ENCODE measurements around the gene FEN1.

FEN1 gene

GRCh38 chr11:61820174-61820573, 27.5 kb downstream of the FEN1 start:
- DNase-seq: no peak

GRCh38 chr11:61826930-61827570, 34.3 kb downstream of the FEN1 start:
- no peak for DNase-seq

- peak in 3 of 5 experiments; percentile 29 to 91 (median 44) for DNase-seq
These were observed 35.1 kb downstream of the FEN1 start, which contains the start of gene FADS2 for GRCh38 chr11:61827571-61828378. FADS2 (plus strand) TSS chr11:61828300; CDS start chr11:61828391, 91 bp downstream.

- DNase-seq: no peak
These were observed 35.6 kb downstream of the FEN1 start for GRCh38 chr11:61828379-61828628.

- peak in 1 of 5 experiments; percentile 64 for DNase-seq
These were observed 36.1 kb downstream of the FEN1 start for GRCh38 chr11:61828629-61829407.

GRCh38 chr11:61829806-61830205, 37.1 kb downstream of the FEN1 start:
- no peak for DNase-seq

- DNase-seq: peak in 1 of 5 experiments; percentile 21
These were observed 37.8 kb downstream of the FEN1 start for GRCh38 chr11:61830237-61831105.

GRCh38 chr11:61832207-61832606, 39.5 kb downstream of the FEN1 start:
- DNase-seq: no peak

GRCh38 chr11:61832754-61833153, 40.0 kb downstream of the FEN1 start:
- no peak for DNase-seq

- peak in 1 of 5 experiments; percentile 16 for DNase-seq
These were observed 40.8 kb downstream of the FEN1 start for GRCh38 chr11:61833471-61833870.

- DNase-seq: no peak
These were observed 41.2 kb downstream of the FEN1 start for GRCh38 chr11:61833926-61834277.

- DNase-seq: peak in 2 of 5 experiments; percentile 29 to 95
These were observed 41.8 kb downstream of the FEN1 start for GRCh38 chr11:61834278-61835048.

- no peak for DNase-seq
These were observed 43.5 kb downstream of the FEN1 start for GRCh38 chr11:61836193-61836592.

- no peak for DNase-seq
These were observed 44.8 kb downstream of the FEN1 start for GRCh38 chr11:61837411-61838005.

- DNase-seq: no peak
These were observed 45.8 kb downstream of the FEN1 start for GRCh38 chr11:61838501-61838900.

- no peak for DNase-seq
These were observed 46.2 kb downstream of the FEN1 start for GRCh38 chr11:61838921-61839320.

GRCh38 chr11:61839742-61840141, 47.0 kb downstream of the FEN1 start:
- no peak for DNase-seq

- no peak for DNase-seq
These were observed 47.7 kb downstream of the FEN1 start for GRCh38 chr11:61840371-61840770.

GRCh38 chr11:61841636-61842527, 49.2 kb downstream of the FEN1 start:
- DNase-seq: no peak

- no peak for DNase-seq
These were observed 49.8 kb downstream of the FEN1 start for GRCh38 chr11:61842528-61842820.
